HepG2 (cell line): ENCODE measurements around the gene IFI35. TPM values are rescaled to one million over a fixed set of nuclear protein-coding genes. Genes with fewer than 3 reads are reported as not detected.

Experiments used
- BCLAF1 ChIP-seq: fragments of 450-650 bp; IDR thresholded peaks from 2 replicates; pipeline ENCODE4 v1.6.1; 2017; ENCODE audit warnings: mild to moderate bottlenecking
- CAMTA2 ChIP-seq: sonication (generic); formaldehyde crosslinking; IDR thresholded peaks from 2 replicates; pipeline ENCODE4 v1.4.0; 2020; ENCODE audit warnings: mild to moderate bottlenecking, missing genetic modification reagents, borderline replicate concordance
- DNMT3B ChIP-seq: conservative IDR thresholded peaks from 2 replicates; pipeline ENCODE4 v1.6.1; 2016; ENCODE audit warnings: missing biosample characterization, control low read depth
- FOXC1 ChIP-seq: sonication (generic); formaldehyde crosslinking; IDR thresholded peaks from 2 replicates; pipeline ENCODE4 v1.8.0; 2022; ENCODE audit warnings: mild to moderate bottlenecking, missing genetic modification reagents, borderline replicate concordance
- GLMP ChIP-seq: sonication (generic); formaldehyde crosslinking; IDR thresholded peaks from 2 replicates; pipeline ENCODE4 v1.9.0; 2021; ENCODE audit warnings: missing genetic modification reagents, mild to moderate bottlenecking, borderline replicate concordance
- IKZF5 ChIP-seq: IDR thresholded peaks from 2 replicates; pipeline ENCODE4 v1.6.1; 2018; ENCODE audit warnings: missing genetic modification reagents, mild to moderate bottlenecking, missing compliant biosample characterization
- MED1 ChIP-seq: sonication (generic); formaldehyde crosslinking; IDR thresholded peaks from 2 replicates; pipeline ENCODE4 v1.4.0; 2020; ENCODE audit warnings: missing genetic modification reagents
- PCBP2 ChIP-seq: fragments of 200-400 bp; formaldehyde crosslinking; optimal IDR thresholded peaks from 2 replicates; pipeline ENCODE3; 2018; ENCODE audit warnings: low read length, low read depth; ENCODE audit not compliant: poor library complexity, severe bottlenecking
- PHF20 ChIP-seq: sonication (generic); formaldehyde crosslinking; IDR thresholded peaks from 2 replicates; pipeline ENCODE4 v1.5.0; 2020; ENCODE audit warnings: mild to moderate bottlenecking, missing genetic modification reagents
- PRDM4 ChIP-seq: sonication (generic); formaldehyde crosslinking; IDR thresholded peaks from 2 replicates; pipeline ENCODE4 v1.9.0; 2021; ENCODE audit warnings: missing genetic modification reagents, borderline replicate concordance
- PRMT3 ChIP-seq: sonication (generic); formaldehyde crosslinking; IDR thresholded peaks from 2 replicates; pipeline ENCODE4 v1.8.1; 2022; ENCODE audit warnings: low read depth, mild to moderate bottlenecking, moderate library complexity, missing genetic modification reagents, borderline replicate concordance
- PRPF4 ChIP-seq: fragments of 200-400 bp; formaldehyde crosslinking; IDR thresholded peaks from 2 replicates; pipeline ENCODE4 v1.6.1; 2016; ENCODE audit warnings: low read length, low read depth; ENCODE audit not compliant: poor library complexity, severe bottlenecking
- SMAD9 ChIP-seq: sonication (generic); formaldehyde crosslinking; IDR thresholded peaks from 2 replicates; pipeline ENCODE4 v1.5.1; 2020; ENCODE audit warnings: mild to moderate bottlenecking, missing genetic modification reagents
- ZBTB42 ChIP-seq: sonication (generic); formaldehyde crosslinking; IDR thresholded peaks from 2 replicates; pipeline ENCODE4 v1.5.0; 2020; ENCODE audit warnings: mild to moderate bottlenecking, missing genetic modification reagents
- ZNF143 ChIP-seq: sonication (generic); formaldehyde crosslinking; IDR thresholded peaks from 2 replicates; pipeline ENCODE4 v1.4.0; 2020; ENCODE audit warnings: missing genetic modification reagents
- ZNF24 ChIP-seq: fragments of 450-650 bp; IDR thresholded peaks from 2 replicates; pipeline ENCODE4 v1.6.1; 2017; ENCODE audit warnings: antibody characterized with exemption, mild to moderate bottlenecking
- ZNF280B ChIP-seq: sonication (generic); formaldehyde crosslinking; IDR thresholded peaks from 2 replicates; pipeline ENCODE4 v1.5.0; 2020; ENCODE audit warnings: missing genetic modification reagents, mild to moderate bottlenecking, borderline replicate concordance
- ZNF30 ChIP-seq: sonication (generic); formaldehyde crosslinking; IDR thresholded peaks from 2 replicates; pipeline ENCODE4 v1.5.0; 2020; ENCODE audit warnings: mild to moderate bottlenecking, missing genetic modification reagents
- ZNF747 ChIP-seq: sonication (generic); formaldehyde crosslinking; IDR thresholded peaks from 2 replicates; pipeline ENCODE4 v1.8.1; 2023; ENCODE audit warnings: missing genetic modification reagents, mild to moderate bottlenecking, borderline replicate concordance
- polyA plus RNA-seq, 8 experiments: library from polyadenylated mRNA; depleted of rRNA in 3 of 8; stranded (reverse) in 7 of 8; unstranded in 1 of 8; fragments of >200 nt; fragmentation: Illumina TruSeq in 4 of 8; extraction: Trizol in 4 of 8; gene quantifications; 2 replicates each; pipeline versions ENCODE4 v1.2.1 to v1.2.3, GENCODE V29; 2011 to 2016; ENCODE audit warnings: low read depth in 4 of 8, missing spikeins in 1 of 8, mixed read lengths in 1 of 8; ENCODE audit not compliant: insufficient read depth in 1 of 8
- total RNA-seq, 5 experiments: library from RNA; depleted of rRNA; stranded (reverse); fragments of >200 nt; fragmentation: Illumina TruSeq; extraction: Trizol; gene quantifications; 2 replicates each; pipeline ENCODE4 v1.2.3, GENCODE V29; 2016; ENCODE audit warnings: low read depth in 1 of 5

IFI35 gene
- total and polyA plus RNA-seq, 2 of the 13 experiments (the other 11 are each of a cell fraction or from before 2014, with no cell fraction given), result 28.9 to 38.1 TPM

GRCh38 chr17:43021741-43022512, 15.3 kb downstream of the IFI35 start, which contains the start of gene VAT1 (continued):
- TF ChIP-seq GLMP (CRISPR knock-in tag) (no peak), IKZF5 (CRISPR knock-in tag) (peak; percentile 56; the same call in 1 of the 2 replicates), ZBTB42 (CRISPR knock-in tag) (peak; percentile 98), PCBP2 (no peak), PHF20 (CRISPR knock-in tag) (no peak; the same call in 1 of the 2 replicates), DNMT3B (no peak), ZNF280B (CRISPR knock-in tag) (peak; percentile 93), ZNF747 (CRISPR knock-in tag) (peak; percentile 80; the same call in 1 of the 2 replicates), ZNF30 (peak; percentile 65; the same call in 1 of the 2 replicates), PRMT3 (CRISPR knock-in tag) (no peak), ZNF24 (no peak), ZNF143 (CRISPR knock-in tag) (0 out of 2 replicates have a peak, but pooled peaks have one; percentile 2), CAMTA2 (CRISPR knock-in tag) (no peak; the same call in 1 of the 2 replicates), PRPF4 (no peak), SMAD9 (peak; percentile 47; the same call in 1 of the 2 replicates), PRDM4 (CRISPR knock-in tag) (no peak), BCLAF1 (no peak), MED1 (peak; percentile 46; the same call in 1 of the 2 replicates), FOXC1 (CRISPR knock-in tag) (no peak)
